ENCODE data around the gene LAMA1.

LAMA1 gene

DNA sequence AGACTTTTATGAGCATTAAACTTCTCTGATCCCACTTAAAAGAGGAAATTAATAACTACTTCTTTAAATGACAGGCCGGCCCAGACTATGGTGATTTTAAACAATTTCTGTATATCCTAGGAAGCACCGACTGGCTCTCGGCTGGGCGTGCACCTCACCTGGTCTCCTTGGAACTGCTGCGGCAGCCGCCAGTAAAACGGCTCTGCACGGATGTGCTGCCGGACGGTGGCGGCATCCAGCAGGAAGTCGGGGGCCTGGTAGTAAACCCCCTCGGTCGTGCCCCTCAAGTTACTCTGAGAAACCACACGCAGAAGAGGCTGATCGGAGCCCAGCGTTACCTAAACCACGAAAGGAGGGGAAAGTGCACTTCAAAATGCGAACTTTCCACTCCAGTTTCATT, 106.5 kb downstream of the LAMA1 start:
- no peak overlapping the region for H3K4me3 ChIP-seq
- H3K27ac ChIP-seq: no peak overlapping the region
- H3K27me3 ChIP-seq: no peaks in the 10 kb centered on the region
- H3K4me1 ChIP-seq: no peaks in the 10 kb centered on the region; a peak in 1 of 20 replicates
- no peak for TF ChIP-seq Cebpa-rat (IDR thresholded peaks at IDR 0.05)
- no peaks in the 10 kb centered on the region for H3K9me3 ChIP-seq (replicated peaks in 1 of 11)
- no peaks in the 10 kb centered on the region for H3K36me3 ChIP-seq
- no peak overlapping the region for H3K4me2 ChIP-seq
- H4K20me1 ChIP-seq: no peaks in the 10 kb centered on the region
- H3K9ac ChIP-seq: no peak overlapping the region

DNA sequence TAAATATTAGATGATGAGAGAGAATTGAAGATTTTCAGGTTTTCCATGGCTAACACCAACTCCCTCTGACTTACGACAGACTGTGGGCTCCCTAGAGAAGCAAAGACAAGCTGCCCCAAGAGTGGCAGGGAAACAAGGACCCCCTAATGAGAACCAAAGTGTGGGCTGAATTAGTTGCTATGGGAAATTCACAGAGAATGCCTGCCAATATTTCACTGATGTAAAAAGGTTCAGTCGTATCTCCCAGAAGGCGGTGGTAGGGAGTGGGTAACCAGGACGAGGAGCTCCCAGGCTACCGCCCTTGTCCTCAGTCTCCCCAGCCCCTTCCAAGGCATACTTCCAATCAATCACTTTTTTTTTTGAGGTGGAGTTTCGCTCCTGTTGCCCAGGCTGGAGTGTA, 113.6 kb downstream of the LAMA1 start:
- Histone ChIP-seq H3K27me3 (no peaks in the 10 kb centered on the region), H3K9me3 (replicated peaks in 1 of 11) (no peaks in the 10 kb centered on the region), H4K20me1 (no peaks in the 10 kb centered on the region), H3K9ac (no peak overlapping the region), H3K4me3 (no peak overlapping the region), H3K27ac (no peak overlapping the region), H3K4me1 (peaks cover 0 to 9% (median 0%) of the 10 kb centered on the region in 10 experiments; a peak in 4 of 20 replicates), H3K36me3 (no peaks in the 10 kb centered on the region), H3K4me2 (no peak overlapping the region)
- no peak for TF ChIP-seq Cebpa-rat (IDR thresholded peaks at IDR 0.05)

DNA sequence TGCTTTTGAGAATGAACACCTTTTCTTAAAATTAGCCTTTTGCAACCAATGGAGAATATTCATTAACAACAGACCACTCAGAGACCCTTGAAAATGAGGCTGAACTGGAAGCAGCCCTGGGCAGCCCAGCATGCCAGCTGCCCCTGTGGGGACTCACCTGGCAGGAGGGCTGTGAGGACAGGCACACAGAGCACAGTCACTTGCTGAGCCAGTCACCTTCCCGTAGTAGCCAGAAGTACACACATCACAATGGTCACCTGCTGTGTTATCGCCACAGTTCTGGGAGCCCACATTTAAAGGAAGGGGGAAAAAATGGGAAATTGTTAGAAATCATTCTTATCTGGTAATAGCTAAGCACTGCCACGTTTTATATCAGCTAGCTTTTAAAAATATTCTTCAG, 115.5 kb downstream of the LAMA1 start:
- Histone ChIP-seq H3K36me3 (no peaks in the 10 kb centered on the region), H3K9me3 (replicated peaks in 1 of 11) (no peaks in the 10 kb centered on the region), H3K27me3 (no peaks in the 10 kb centered on the region), H3K4me2 (no peak overlapping the region), H3K9ac (no peak overlapping the region), H4K20me1 (no peaks in the 10 kb centered on the region), H3K4me3 (no peak overlapping the region), H3K27ac (no peak overlapping the region), H3K4me1 (peaks cover 0 to 9% (median 0%) of the 10 kb centered on the region in 10 experiments; a peak in 4 of 20 replicates)
- no peak for TF ChIP-seq Cebpa-rat (IDR thresholded peaks at IDR 0.05)

- TF ChIP-seq Cebpa-rat (IDR thresholded peaks at IDR 0.05): no peak
- Histone ChIP-seq H3K36me3 (no peaks in the 10 kb centered on the region), H3K4me1 (peaks cover 0 to 9% (median 0%) of the 10 kb centered on the region in 10 experiments; a peak in 4 of 20 replicates), H3K4me2 (peak overlapping the region in 5 of 11 experiments; percentile 3 to 39 (median 7); a peak in 7 of 22 replicates), H3K9ac (peak overlapping the region in 2 of 11 experiments; percentile 21 to 24; a peak in 1 of 22 replicates), H3K27me3 (no peaks in the 10 kb centered on the region), H4K20me1 (no peaks in the 10 kb centered on the region), H3K9me3 (replicated peaks in 1 of 11) (no peaks in the 10 kb centered on the region), H3K27ac (no peak overlapping the region), H3K4me3 (no peak overlapping the region)
These were observed 117.0 kb downstream of the LAMA1 start for GRCh38 chr18:7000484-7001096.

- 0 out of 22 replicates have a peak, but pooled peaks of 1 of the 11 experiments have one; percentile 46 for TF ChIP-seq Cebpa-rat (IDR thresholded peaks at IDR 0.05)
- Histone ChIP-seq H3K9me3 (replicated peaks in 1 of 11) (no peaks in the 10 kb centered on the region), H3K4me2 (no peak overlapping the region), H3K4me1 (peaks cover 0 to 9% (median 0%) of the 10 kb centered on the region in 10 experiments; a peak in 4 of 20 replicates), H3K27ac (no peak overlapping the region), H3K9ac (no peak overlapping the region), H4K20me1 (no peaks in the 10 kb centered on the region), H3K4me3 (no peak overlapping the region), H3K36me3 (no peaks in the 10 kb centered on the region), H3K27me3 (no peaks in the 10 kb centered on the region)
These were observed 119.8 kb downstream of the LAMA1 start for GRCh38 chr18:6997808-6998207.

GRCh38 chr18:6994771-6995430, 122.7 kb downstream of the LAMA1 start:
- Histone ChIP-seq H3K27me3 (no peaks in the 10 kb centered on the region), H3K9me3 (replicated peaks in 1 of 11) (no peaks in the 10 kb centered on the region), H3K4me2 (peak overlapping the region in 4 of 11 experiments; percentile 1 to 11 (median 8); a peak in 1 of 22 replicates), H3K4me1 (no peaks in the 10 kb centered on the region), H3K36me3 (no peaks in the 10 kb centered on the region), H4K20me1 (no peaks in the 10 kb centered on the region), H3K27ac (no peak overlapping the region), H3K4me3 (no peak overlapping the region), H3K9ac (no peak overlapping the region)
- TF ChIP-seq Cebpa-rat (IDR thresholded peaks at IDR 0.05): no peak

- H3K9me3 ChIP-seq (replicated peaks in 1 of 11): no peaks in the 10 kb centered on the region
- H3K4me1 ChIP-seq: no peaks in the 10 kb centered on the region
- H3K4me2 ChIP-seq: no peak overlapping the region
- no peaks in the 10 kb centered on the region for H4K20me1 ChIP-seq
- H3K4me3 ChIP-seq: no peak overlapping the region
- no peaks in the 10 kb centered on the region for H3K36me3 ChIP-seq
- TF ChIP-seq Cebpa-rat (IDR thresholded peaks at IDR 0.05): no peak
- H3K9ac ChIP-seq: no peak overlapping the region
- H3K27ac ChIP-seq: no peak overlapping the region
- no peaks in the 10 kb centered on the region for H3K27me3 ChIP-seq
These were observed 123.4 kb downstream of the LAMA1 start for GRCh38 chr18:6994056-6994770.

DNA sequence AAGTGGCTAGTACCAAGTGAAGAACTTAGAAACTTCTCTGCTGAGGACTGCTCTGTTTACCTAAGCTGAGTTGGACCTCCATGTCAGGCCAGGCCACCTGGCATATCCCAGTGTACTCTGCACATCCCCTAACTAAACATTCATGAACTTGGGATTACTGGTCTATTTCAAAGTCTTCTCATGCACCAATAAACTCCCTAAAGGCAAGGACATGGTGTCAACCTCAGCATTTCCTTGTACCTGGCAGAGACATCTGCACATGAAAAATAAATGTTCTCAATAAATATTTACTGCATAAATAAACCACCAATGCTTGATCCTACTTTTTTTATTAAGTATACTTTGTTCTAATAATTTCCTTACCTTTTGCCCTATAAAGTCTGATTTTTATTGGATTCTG, 124.8 kb downstream of the LAMA1 start:
- TF ChIP-seq Cebpa-rat (IDR thresholded peaks at IDR 0.05): no peak
- H3K4me2 ChIP-seq: no peak overlapping the region

DNA sequence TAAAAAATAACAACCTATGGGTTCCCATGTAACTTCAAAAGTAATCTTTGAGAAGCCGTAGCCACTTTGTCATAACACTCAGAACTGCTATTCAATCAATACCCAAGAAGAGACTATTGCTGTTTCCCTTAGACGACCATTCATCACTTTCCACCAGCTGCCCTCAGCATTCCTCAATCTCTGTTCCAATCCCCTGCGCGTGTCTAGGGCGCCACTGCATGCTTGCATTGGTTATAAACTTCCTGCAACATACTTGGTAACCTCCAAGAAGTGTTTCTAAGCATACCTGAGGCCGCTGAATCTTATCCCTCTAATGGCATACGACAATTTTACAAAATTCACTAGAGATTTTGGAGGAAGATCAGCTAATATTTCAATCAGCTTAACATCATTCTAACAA, 134.2 kb downstream of the LAMA1 start:
- TF ChIP-seq Cebpa-rat (IDR thresholded peaks at IDR 0.05): no peak
- Histone ChIP-seq H3K4me3 (no peak overlapping the region), H3K9me3 (replicated peaks in 1 of 11) (no peaks in the 10 kb centered on the region), H3K4me1 (no peaks in the 10 kb centered on the region), H3K27me3 (no peaks in the 10 kb centered on the region), H3K4me2 (no peak overlapping the region), H4K20me1 (no peaks in the 10 kb centered on the region), H3K9ac (no peak overlapping the region), H3K36me3 (no peaks in the 10 kb centered on the region), H3K27ac (no peak overlapping the region)

More for the DNA sequence above, 124.8 kb downstream of the LAMA1 start:
- Histone ChIP-seq H3K27ac (no peak overlapping the region), H3K9me3 (replicated peaks in 1 of 11) (no peaks in the 10 kb centered on the region), H3K4me1 (no peaks in the 10 kb centered on the region), H3K36me3 (no peaks in the 10 kb centered on the region), H4K20me1 (no peaks in the 10 kb centered on the region), H3K9ac (no peak overlapping the region), H3K27me3 (no peaks in the 10 kb centered on the region), H3K4me3 (no peak overlapping the region)
